ENCODE results near the gene CXXC1.

The CXXC1 gene

DNA sequence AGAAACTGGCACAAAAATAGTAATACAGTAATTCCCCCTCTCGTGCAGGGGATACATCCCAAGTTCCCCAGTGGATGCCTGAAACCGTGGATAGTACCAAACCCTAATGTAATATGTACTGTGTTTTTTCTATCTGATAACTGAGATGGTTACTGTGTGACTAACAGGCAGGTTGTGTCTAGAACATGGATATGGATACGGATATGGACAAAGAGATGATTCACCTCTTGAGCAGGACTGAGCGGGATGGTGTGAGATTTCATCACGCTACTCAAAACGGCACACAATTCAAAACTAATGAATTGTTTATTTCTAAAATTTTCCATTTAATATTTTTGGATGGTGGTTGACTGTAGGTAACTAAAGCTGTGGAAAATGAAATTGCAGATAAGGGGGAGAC, 9.6 kb downstream of the CXXC1 start:
- no peak overlapping the region for H3K4me3 ChIP-seq (ENCODE audit: low read depth, low read length)
- H3K9ac ChIP-seq = no peak overlapping the region
- H3K36me3 ChIP-seq (ENCODE audit: control insufficient read depth, insufficient read depth, low read length) = no peaks in the 10 kb centered on the region
- no peaks in the 10 kb centered on the region for H3K9me3 ChIP-seq (ENCODE audit: control insufficient read depth, low read length)
- peaks cover 16% of the 10 kb centered on the region for H3K79me2 ChIP-seq
- H3K4me2 ChIP-seq (ENCODE audit: low read length) = no peak overlapping the region
- H2AFZ ChIP-seq = no peak overlapping the region
- TF ChIP-seq, protein P1, sequence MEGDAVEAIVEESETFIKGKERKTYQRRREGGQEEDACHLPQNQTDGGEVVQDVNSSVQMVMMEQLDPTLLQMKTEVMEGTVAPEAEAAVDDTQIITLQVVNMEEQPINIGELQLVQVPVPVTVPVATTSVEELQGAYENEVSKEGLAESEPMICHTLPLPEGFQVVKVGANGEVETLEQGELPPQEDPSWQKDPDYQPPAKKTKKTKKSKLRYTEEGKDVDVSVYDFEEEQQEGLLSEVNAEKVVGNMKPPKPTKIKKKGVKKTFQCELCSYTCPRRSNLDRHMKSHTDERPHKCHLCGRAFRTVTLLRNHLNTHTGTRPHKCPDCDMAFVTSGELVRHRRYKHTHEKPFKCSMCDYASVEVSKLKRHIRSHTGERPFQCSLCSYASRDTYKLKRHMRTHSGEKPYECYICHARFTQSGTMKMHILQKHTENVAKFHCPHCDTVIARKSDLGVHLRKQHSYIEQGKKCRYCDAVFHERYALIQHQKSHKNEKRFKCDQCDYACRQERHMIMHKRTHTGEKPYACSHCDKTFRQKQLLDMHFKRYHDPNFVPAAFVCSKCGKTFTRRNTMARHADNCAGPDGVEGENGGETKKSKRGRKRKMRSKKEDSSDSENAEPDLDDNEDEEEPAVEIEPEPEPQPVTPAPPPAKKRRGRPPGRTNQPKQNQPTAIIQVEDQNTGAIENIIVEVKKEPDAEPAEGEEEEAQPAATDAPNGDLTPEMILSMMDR (IDR thresholded peaks at IDR 0.05) = no peak
- peaks cover 13% of the 10 kb centered on the region for H3K4me1 ChIP-seq
- H3K27ac ChIP-seq = no peak overlapping the region
- no peaks in the 10 kb centered on the region for H3K27me3 ChIP-seq (ENCODE audit: control insufficient read depth, insufficient read depth, low read length)

DNA sequence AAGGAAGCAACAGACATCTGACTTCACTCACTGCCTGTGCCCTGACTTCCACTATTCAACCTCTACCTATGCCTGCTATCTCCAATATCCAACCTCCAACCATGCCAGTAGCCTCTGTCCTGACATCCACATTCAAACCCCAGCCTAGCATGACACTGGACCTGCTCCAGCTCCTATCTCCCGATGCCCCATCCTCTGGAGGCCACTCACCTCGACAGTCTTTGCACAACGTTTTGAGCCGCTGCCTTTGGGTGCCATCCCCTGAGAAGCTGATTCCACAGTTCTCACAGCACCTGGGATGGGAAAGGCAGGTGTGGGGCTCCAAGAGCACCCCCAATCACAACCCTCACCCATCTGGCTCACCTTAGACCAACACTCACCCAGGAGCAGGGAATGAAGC, 11.0 kb downstream of the CXXC1 start:
- H3K79me2 ChIP-seq = peaks cover 16% of the 10 kb centered on the region
- H3K36me3 ChIP-seq (ENCODE audit: control insufficient read depth, insufficient read depth, low read length) = no peaks in the 10 kb centered on the region
- no peak overlapping the region for H3K9ac ChIP-seq
- H3K4me2 ChIP-seq (ENCODE audit: low read length) = no peak overlapping the region
- no peak overlapping the region for H3K27ac ChIP-seq
- TF ChIP-seq, protein P1 (IDR thresholded peaks at IDR 0.05) = no peak
- no peaks in the 10 kb centered on the region for H3K27me3 ChIP-seq (ENCODE audit: control insufficient read depth, insufficient read depth, low read length)
- peaks cover 10% of the 10 kb centered on the region for H3K4me1 ChIP-seq
- H3K4me3 ChIP-seq (ENCODE audit: low read depth, low read length) = no peak overlapping the region
- no peaks in the 10 kb centered on the region for H3K9me3 ChIP-seq (ENCODE audit: control insufficient read depth, low read length)
- no peak overlapping the region for H2AFZ ChIP-seq

DNA sequence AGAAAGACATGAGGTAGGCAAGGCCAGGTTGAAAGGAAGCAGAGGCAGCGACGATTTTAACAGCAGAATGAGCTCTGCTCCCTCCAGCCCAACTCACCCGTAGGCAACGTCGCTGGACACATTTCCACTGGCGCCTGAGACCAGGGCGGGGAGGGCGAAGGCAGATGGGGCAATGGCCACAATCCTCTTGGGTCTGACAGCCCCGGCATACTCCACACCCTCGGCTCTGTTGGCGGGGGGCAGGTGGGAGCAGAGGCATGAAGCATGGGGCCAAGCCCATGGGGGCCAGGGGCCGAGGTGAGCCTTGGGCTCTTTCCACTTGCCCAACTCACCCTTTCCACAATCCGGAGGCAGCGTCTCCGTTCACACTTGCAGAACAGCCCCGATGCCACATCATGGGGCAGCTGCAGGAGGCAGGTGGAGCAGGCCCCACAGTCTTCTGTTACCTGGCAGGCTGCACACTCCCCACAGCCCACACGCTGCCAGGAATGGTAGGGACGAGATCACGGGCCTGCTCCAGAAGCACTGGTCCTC, 11.9 kb downstream of the CXXC1 start:
- no peak overlapping the region for H3K27ac ChIP-seq
- H3K27me3 ChIP-seq (ENCODE audit: control insufficient read depth, insufficient read depth, low read length) = no peaks in the 10 kb centered on the region
- H3K4me1 ChIP-seq = peaks cover 10% of the 10 kb centered on the region
- no peak overlapping the region for H2AFZ ChIP-seq
- TF ChIP-seq, protein P1 (IDR thresholded peaks at IDR 0.05) = no peak
- H3K4me2 ChIP-seq (ENCODE audit: low read length) = no peak overlapping the region
- no peaks in the 10 kb centered on the region for H3K36me3 ChIP-seq (ENCODE audit: control insufficient read depth, insufficient read depth, low read length)
- H3K9me3 ChIP-seq (ENCODE audit: control insufficient read depth, low read length) = no peaks in the 10 kb centered on the region
- no peak overlapping the region for H3K9ac ChIP-seq
- H3K79me2 ChIP-seq = peaks cover 10% of the 10 kb centered on the region
- no peak overlapping the region for H3K4me3 ChIP-seq (ENCODE audit: low read depth, low read length)

DNA sequence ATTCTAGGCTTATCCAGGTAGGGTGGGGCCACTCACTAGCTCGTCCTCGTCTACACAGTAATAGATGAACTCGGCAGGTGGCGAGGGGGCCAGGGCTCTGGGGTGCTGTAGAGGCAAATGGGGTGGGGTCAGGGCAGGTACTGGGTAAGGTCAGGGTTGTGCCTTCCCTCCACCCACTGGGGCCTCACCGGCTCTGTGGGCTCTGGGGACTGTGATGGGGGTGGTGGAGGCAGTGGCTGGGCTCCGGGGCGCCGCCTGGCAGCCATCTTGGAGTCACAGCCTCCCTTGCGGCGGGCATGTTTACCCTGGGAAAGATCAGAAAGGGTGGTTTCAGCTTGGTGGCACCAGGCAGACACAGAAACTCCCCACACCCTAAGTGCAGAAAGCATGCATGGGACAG, 12.6 kb downstream of the CXXC1 start:
- H2AFZ ChIP-seq = no peak overlapping the region
- no peaks in the 10 kb centered on the region for H3K9me3 ChIP-seq (ENCODE audit: control insufficient read depth, low read length)
- no peak overlapping the region for H3K9ac ChIP-seq
- H3K36me3 ChIP-seq (ENCODE audit: control insufficient read depth, insufficient read depth, low read length) = no peaks in the 10 kb centered on the region
- peaks cover 5% of the 10 kb centered on the region for H3K79me2 ChIP-seq
- peaks cover 6% of the 10 kb centered on the region for H3K4me1 ChIP-seq
- TF ChIP-seq, protein P1 (IDR thresholded peaks at IDR 0.05) = no peak
- no peaks in the 10 kb centered on the region for H3K27me3 ChIP-seq (ENCODE audit: control insufficient read depth, insufficient read depth, low read length)
- H3K4me2 ChIP-seq (ENCODE audit: low read length) = no peak overlapping the region
- H3K4me3 ChIP-seq (ENCODE audit: low read depth, low read length) = no peak overlapping the region
- no peak overlapping the region for H3K27ac ChIP-seq

DNA sequence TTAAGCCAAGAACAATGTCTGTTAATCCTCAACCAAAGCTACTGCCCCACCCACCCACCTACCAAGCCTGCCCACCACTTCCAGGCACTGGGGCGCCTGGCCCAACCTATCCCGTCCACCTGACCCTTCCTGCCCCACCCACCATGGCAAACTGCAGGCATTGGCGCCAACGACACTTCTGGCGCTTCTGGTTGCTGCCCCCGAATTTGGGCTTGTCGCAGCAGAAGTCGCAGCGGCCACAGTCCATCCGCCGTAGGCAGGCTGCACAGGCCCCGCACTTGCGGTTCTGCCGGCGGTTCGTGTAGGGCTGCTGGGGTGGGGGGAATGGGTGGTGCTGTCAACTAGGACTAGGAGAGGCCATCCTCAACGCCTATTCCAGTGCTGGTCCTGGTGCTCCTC, 13.4 kb downstream of the CXXC1 start:
- Histone ChIP-seq H3K79me2 (peaks cover 5% of the 10 kb centered on the region), H3K9ac (no peak overlapping the region), H2AFZ (no peak overlapping the region), H3K36me3 (ENCODE audit: control insufficient read depth, insufficient read depth, low read length) (no peaks in the 10 kb centered on the region), H3K27ac (no peak overlapping the region), H3K4me1 (peaks cover 3% of the 10 kb centered on the region), H3K4me3 (ENCODE audit: low read depth, low read length) (no peak overlapping the region), H3K27me3 (ENCODE audit: control insufficient read depth, insufficient read depth, low read length) (no peaks in the 10 kb centered on the region), H3K9me3 (ENCODE audit: control insufficient read depth, low read length) (no peaks in the 10 kb centered on the region), H3K4me2 (ENCODE audit: low read length) (no peak overlapping the region)
- TF ChIP-seq, protein P1 (IDR thresholded peaks at IDR 0.05) = no peak

Measured in parathyroid adenoma (tissue), 2 donors.